MCF 10A (cell line): ENCODE data around the gene SLC43A3. TPM values are rescaled to one million over a fixed set of nuclear protein-coding genes. Genes with fewer than 3 reads are reported as not detected.
A peak's percentile ranks its signal among the peaks of the same experiment; 100 is the strongest.

Experiments
- BruUV-seq: library from RNA; stranded (reverse); fragments of 400-500 nt; replicated peaks from 2 replicates; lab custom pipeline; 2021; lab: Mats Ljungman, UMichigan
- CTCF ChIA-PET: fragments of 300-600 bp; sonication (Branson Sonifier 250); formaldehyde crosslinking; extraction: SDS; loops from one replicate; lab custom pipeline; 2021; ENCODE audit warnings: antibody characterized with exemption, inconsistent platforms; lab: Yijun Ruan, JAX
- POLR2A ChIA-PET: fragments of 300-600, 350-650 bp; sonication (Branson Sonifier 250); formaldehyde crosslinking; extraction: SDS; loops from one replicate; lab custom pipeline; 2020; ENCODE audit warnings: antibody characterized with exemption, inconsistent platforms; lab: Yijun Ruan, JAX
- DNase-seq: peaks from one replicate; pipeline ENCODE4 v3.0.0-alpha.2; 2018; ENCODE audit not compliant: unreplicated experiment
- H3K27ac Mint-ChIP-seq: one replicate; pipeline ENCODE4 v1.8.0; 2022; ENCODE audit warnings: mild to moderate bottlenecking, low read depth, mixed read lengths; ENCODE audit not compliant: unreplicated experiment
- H3K27me3 Mint-ChIP-seq: one replicate; pipeline ENCODE4 v1.8.0; 2022; ENCODE audit warnings: mixed read lengths; ENCODE audit not compliant: insufficient read depth, unreplicated experiment
- H3K36me3 Mint-ChIP-seq: one replicate; pipeline ENCODE4 v1.8.0; 2022; ENCODE audit warnings: mild to moderate bottlenecking, moderate library complexity, mixed read lengths; ENCODE audit not compliant: insufficient read depth, unreplicated experiment
- H3K4me1 Mint-ChIP-seq: one replicate; pipeline ENCODE4 v1.8.0; 2022; ENCODE audit warnings: mixed read lengths; ENCODE audit not compliant: insufficient read depth, unreplicated experiment
- H3K4me3 Mint-ChIP-seq: one replicate; pipeline ENCODE4 v1.8.0; 2022; ENCODE audit warnings: mild to moderate bottlenecking, moderate library complexity, mixed read lengths; ENCODE audit not compliant: unreplicated experiment
- H3K9me3 Mint-ChIP-seq: one replicate; pipeline ENCODE4 v1.8.0; 2022; ENCODE audit warnings: mixed read lengths; ENCODE audit not compliant: unreplicated experiment
- CTCF ChIP-seq: fragments of 200-600 bp; IDR thresholded peaks from one replicate; pipeline ENCODE4 v1.8.0; 2022; ENCODE audit warnings: antibody characterized with exemption, mild to moderate bottlenecking; ENCODE audit not compliant: unreplicated experiment
- intact Hi-C: fragments of 100-400 bp; cut with micrococcal nuclease; formaldehyde crosslinking; loops from 2 replicates; pipeline ENCODE4 v1.14.1; 2022
- total RNA-seq: library from RNA; stranded (reverse); gene quantifications from 2 replicates; pipeline ENCODE4 v1.2.3, GENCODE V29; 2022

Gene SLC43A3
- total RNA-seq, 1 experiment from 2014 or later = 112 TPM

DNA sequence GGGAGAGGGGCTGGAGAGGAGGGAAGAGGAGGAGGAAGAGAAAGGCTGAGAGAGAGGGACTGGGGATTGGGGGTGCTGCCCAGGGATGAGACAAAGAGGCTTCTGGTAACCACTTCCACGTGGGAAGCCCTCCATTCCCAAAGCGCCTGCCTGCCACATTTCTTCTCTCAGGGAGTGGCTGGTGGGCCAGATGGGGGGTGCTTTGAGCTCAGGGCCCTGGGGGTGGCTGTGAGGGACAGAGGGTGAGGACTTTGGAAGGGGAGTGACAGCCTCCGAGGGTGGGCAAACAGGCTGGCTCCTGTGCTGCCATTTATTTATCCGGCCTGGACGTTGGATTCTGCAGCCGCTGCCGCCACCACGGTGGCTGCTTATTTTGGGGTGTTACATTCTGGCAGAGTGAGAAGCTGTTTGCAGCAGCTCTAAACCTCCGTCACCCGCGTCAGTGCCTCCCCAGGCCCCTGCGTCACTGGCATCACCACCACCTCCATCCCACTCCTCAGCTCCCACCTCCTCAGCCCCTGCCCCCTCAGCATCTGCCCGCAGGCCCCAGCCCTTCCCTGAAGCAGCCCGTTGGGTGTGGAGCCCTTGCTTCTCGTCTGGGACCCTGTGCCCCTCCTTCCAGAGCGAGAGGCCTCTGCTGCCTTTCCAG is 35.0 kb upstream of the SLC43A3 start:
- H3K4me1 Mint-ChIP-seq = peaks cover 24% of the 10 kb centered on the region
- H3K4me3 Mint-ChIP-seq = peak overlapping the region; percentile 72

DNA sequence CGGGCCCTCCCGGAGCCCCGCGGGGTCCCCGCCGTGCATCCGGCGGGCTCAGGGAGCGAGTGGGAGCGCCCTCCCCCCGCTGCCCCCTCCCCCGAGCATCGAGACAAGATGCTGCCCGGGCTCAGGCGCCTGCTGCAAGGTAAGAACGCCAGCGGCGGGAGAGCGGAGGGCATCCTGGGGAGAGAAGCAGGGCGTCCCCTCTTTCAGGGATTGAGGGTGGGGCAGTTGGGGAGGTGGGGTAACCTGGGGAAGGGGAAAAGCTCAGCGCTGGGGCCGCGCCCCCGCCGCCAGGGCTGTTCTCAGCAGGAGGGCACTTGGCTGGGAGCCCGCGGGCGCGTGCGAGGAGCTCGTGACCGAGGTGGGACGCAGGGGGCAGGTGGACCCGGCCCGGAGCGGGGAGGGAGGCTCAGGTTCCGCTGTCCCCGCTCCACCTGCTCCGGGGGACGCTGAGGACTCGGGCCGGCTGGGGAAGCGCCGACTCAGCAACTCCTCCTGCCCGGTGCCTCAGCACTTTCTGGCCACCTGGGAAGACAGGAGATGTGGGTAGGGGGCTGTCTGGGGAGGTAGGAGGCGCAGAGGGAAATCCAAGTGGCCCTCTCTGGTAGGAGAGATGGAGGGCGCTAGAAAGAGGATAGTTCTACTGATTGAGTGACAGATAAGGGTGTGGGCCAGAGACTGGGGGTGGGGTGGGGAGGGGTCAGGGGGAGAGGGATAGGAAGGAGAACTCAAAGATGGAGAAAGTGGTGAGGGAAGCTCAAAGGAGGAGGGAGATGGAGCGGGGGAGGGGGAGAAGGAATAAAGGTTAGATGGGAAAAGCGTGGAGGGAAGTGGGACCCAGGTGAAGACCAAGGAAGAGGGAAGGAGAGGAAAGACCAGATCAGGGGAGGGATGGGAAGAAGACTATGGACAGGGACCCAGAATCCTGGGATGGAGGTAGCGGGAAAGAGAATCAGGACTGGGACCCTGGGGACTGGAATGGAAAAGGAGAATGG is 34.1 kb upstream of the SLC43A3 start:
- TF ChIP-seq CTCF = no peak
- ChIA-PET POLR2A (interaction anchor here (1.4 kb wide), 1 partner anchor 54 kb away, joined by 4 read pairs; the partner anchor contains the start of gene SLC43A1), CTCF (interaction anchor here (0.6 to 11.2 kb wide), 10 partner anchors 14 to 180 kb away, joined by 3 to 254 read pairs (median 4); partner anchors contain the start of gene TIMM10)
- BruUV-seq = no TSS peak
- peak overlapping the region; percentile 25 for H3K27ac Mint-ChIP-seq
- H3K4me3 Mint-ChIP-seq = peak overlapping the region; percentile 72
- no peaks in the 10 kb centered on the region for H3K9me3 Mint-ChIP-seq
- H3K4me1 Mint-ChIP-seq = peaks cover 27% of the 10 kb centered on the region
- DNase-seq = no peak
- intact Hi-C loops = no loop called here
- H3K36me3 Mint-ChIP-seq = no peaks in the 10 kb centered on the region
- H3K27me3 Mint-ChIP-seq = peaks cover 22% of the 10 kb centered on the region

More for the DNA sequence above, 35.0 kb upstream of the SLC43A3 start:
- Mint-ChIP-seq H3K36me3 (no peaks in the 10 kb centered on the region), H3K27ac (no peak overlapping the region), H3K27me3 (peaks cover 22% of the 10 kb centered on the region), H3K9me3 (no peaks in the 10 kb centered on the region)
- no peak for TF ChIP-seq CTCF
- no peak for DNase-seq
- POLR2A ChIA-PET = no interaction called here
- intact Hi-C loops = no loop called here
- CTCF ChIA-PET = interaction anchor here (0.6 to 7.2 kb wide), 4 partner anchors 30 to 179 kb away, joined by 3 to 198 read pairs (median 4); no protein-coding TSS in a partner anchor
- BruUV-seq = no TSS peak

DNA sequence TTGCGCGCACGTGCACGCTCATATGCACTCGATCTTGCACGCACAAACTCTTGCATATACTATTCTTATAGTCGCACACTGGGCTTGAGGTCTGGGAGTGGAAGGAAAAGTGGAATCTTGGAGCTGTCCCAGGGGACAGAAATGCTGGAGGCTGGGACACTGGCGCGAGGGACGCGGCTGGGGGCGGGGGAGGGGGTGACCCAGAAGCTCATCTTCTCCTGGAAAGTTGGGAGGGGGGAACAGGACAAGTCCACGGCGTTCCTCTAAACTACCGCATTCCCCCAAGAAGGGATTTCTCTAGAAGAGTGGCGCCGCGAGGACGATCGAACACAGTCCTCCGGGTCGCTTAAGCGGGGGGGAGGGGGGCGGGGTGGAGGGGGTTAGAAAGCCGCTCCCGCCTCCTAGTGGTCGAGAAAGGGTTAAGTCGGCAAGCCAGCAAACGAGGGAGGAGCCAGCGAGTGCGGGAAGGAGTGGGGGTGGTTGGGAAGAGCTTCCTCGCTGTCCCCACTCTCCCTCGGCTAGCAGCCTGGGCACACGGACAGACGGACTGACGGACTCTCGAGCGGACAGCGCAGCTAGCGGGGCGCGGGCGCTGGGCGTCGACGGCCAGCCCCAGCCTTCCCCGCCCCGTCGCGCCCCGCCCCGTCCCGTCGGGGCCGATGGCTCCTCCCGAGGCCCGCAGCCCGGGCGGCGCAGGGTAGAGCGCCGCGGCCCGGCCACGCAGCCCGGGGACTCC is 33.3 kb upstream of the SLC43A3 start, which contains the start of gene RTN4RL2:
Gene RTN4RL2, plus strand, starts transcription at position 507 of the 736 bp plus-strand sequence. CDS start 338 bp downstream, outside the sequence.
- no peaks in the 10 kb centered on the region for H3K9me3 Mint-ChIP-seq
- DNase-seq = peak; percentile 65

More for the DNA sequence above, 33.3 kb upstream of the SLC43A3 start, which contains the start of gene RTN4RL2:
- H3K27me3 Mint-ChIP-seq = peaks cover 22% of the 10 kb centered on the region
- H3K4me3 Mint-ChIP-seq = peak within 1 kb of the TSS; percentile 72
- H3K27ac Mint-ChIP-seq = peak within 1 kb of the TSS; percentile 25
- intact Hi-C loops = no loop called here
- peak; percentile 50 for TF ChIP-seq CTCF
- POLR2A ChIA-PET = interaction anchor here (0.7 to 1.4 kb wide), 3 partner anchors 18 to 68 kb away, joined by 3 to 4 read pairs (median 3); partner anchors contain the start of gene SLC43A1
- BruUV-seq = no TSS peak
- CTCF ChIA-PET = interaction anchor here (0.5 to 11.2 kb wide), 19 partner anchors 14 to 502 kb away, joined by 3 to 254 read pairs (median 4); partner anchors contain the start of gene TIMM10
- peaks cover 27% of the 10 kb centered on the region for H3K4me1 Mint-ChIP-seq
- H3K36me3 Mint-ChIP-seq = no peaks in the 10 kb centered on the region
